DND-41 (cell line): ENCODE measurements around the gene WDPCP.
"Not testable (repeated sequence)": the region's sequence is repeated elsewhere in the genome, so short reads cannot be mapped to it uniquely, and the experiment has no call there.

Source experiments
- ATAC-seq: fragments of 200-7000 bp; cut with Tn5 transposase; 3 replicates; pipeline ENCODE4 v1.9.1; 2021; ENCODE audit warnings: low read depth; ENCODE audit not compliant: insufficient read depth
- DNase-seq: peaks from one replicate; pipeline ENCODE4 v3.0.0-alpha.2; 2020
- H2AFZ ChIP-seq: 2 replicates; pipeline ENCODE4 v1.6.0; 2012; ENCODE audit warnings: low read depth, low read length
- H3K27ac ChIP-seq: 2 replicates; pipeline ENCODE4 v1.5.1; 2012; ENCODE audit warnings: low read length, inconsistent platforms
- H3K27me3 ChIP-seq: fragments of 200-600 bp; sonication (generic); 2 replicates; pipeline ENCODE4 v1.6.0; 2012; ENCODE audit warnings: low read length, mild to moderate bottlenecking, inconsistent platforms; ENCODE audit not compliant: insufficient read depth, poor library complexity
- H3K36me3 ChIP-seq: 2 replicates; pipeline ENCODE4 v1.5.1; 2012; ENCODE audit warnings: low read length, inconsistent platforms; ENCODE audit not compliant: insufficient read depth
- H3K4me1 ChIP-seq: 2 replicates; pipeline ENCODE4 v1.5.1; 2012; ENCODE audit warnings: mild to moderate bottlenecking, low read length; ENCODE audit not compliant: insufficient read depth
- H3K4me2 ChIP-seq: 2 replicates; pipeline ENCODE4 v1.6.0; 2012; ENCODE audit warnings: mild to moderate bottlenecking, moderate library complexity, low read length, inconsistent platforms; ENCODE audit not compliant: insufficient read depth
- H3K4me3 ChIP-seq, 2 experiments: fragments of 200-600 bp in 1 of 2; shearing (Covaris generic) in 1 of 2; 2 replicates each; pipeline ENCODE4 v1.5.1; 2012 to 2016; ENCODE audit warnings: inconsistent platforms in 2 of 2, low read length in 2 of 2, mild to moderate bottlenecking in 2 of 2, low read depth in 1 of 2, moderate library complexity in 1 of 2
- H3K79me2 ChIP-seq: 2 replicates; pipeline ENCODE4 v1.6.0; 2012; ENCODE audit warnings: low read length, inconsistent platforms; ENCODE audit not compliant: insufficient read depth
- H3K9ac ChIP-seq: 2 replicates; pipeline ENCODE4 v1.6.0; 2012; ENCODE audit warnings: low read depth, mild to moderate bottlenecking, inconsistent platforms, low read length, moderate library complexity
- H3K9me3 ChIP-seq: 2 replicates; pipeline ENCODE4 v1.5.1; 2012; ENCODE audit warnings: low read length, moderate library complexity, mild to moderate bottlenecking, inconsistent platforms; ENCODE audit not compliant: insufficient read depth, severe bottlenecking
- H4K20me1 ChIP-seq: 2 replicates; pipeline ENCODE4 v1.6.0; 2012; ENCODE audit warnings: low read length; ENCODE audit not compliant: insufficient read depth
- CTCF ChIP-seq: IDR thresholded peaks from 2 replicates; pipeline ENCODE4 v1.5.1; 2012; ENCODE audit warnings: borderline replicate concordance, low read length, moderate library complexity, mild to moderate bottlenecking; ENCODE audit not compliant: poor library complexity, severe bottlenecking; ENCODE audit errors: extremely low read depth
- EZH2 ChIP-seq: IDR thresholded peaks from 3 replicates; pipeline ENCODE4 v1.6.1; 2012; ENCODE audit warnings: borderline replicate concordance, low read depth, mild to moderate bottlenecking, moderate library complexity, low read length, inconsistent platforms; ENCODE audit not compliant: severe bottlenecking

WDPCP gene

GRCh38 chr2:63628403-63628942 is 40.2 kb upstream of the WDPCP start:
- H3K9me3 ChIP-seq: peaks cover 2% of the 10 kb centered on the region
- H3K27ac ChIP-seq: no peak overlapping the region
- DNase-seq (no peak), ATAC-seq (no peak)
- no peak overlapping the region for H3K4me2 ChIP-seq
- H3K9ac ChIP-seq: no peak overlapping the region
- H3K79me2 ChIP-seq: no peaks in the 10 kb centered on the region
- H3K36me3 ChIP-seq: no peaks in the 10 kb centered on the region
- no peak overlapping the region for H2AFZ ChIP-seq
- H3K27me3 ChIP-seq: no peaks in the 10 kb centered on the region
- no peaks in the 10 kb centered on the region for H3K4me1 ChIP-seq
- H3K4me3 ChIP-seq: no peak overlapping the region
- H4K20me1 ChIP-seq: no peaks in the 10 kb centered on the region
- no peak for TF ChIP-seq EZH2
- TF ChIP-seq CTCF: no peak

- Histone ChIP-seq H3K4me1 (no peaks in the 10 kb centered on the region), H3K27ac (no peak overlapping the region), H3K9ac (no peak overlapping the region), H2AFZ (no peak overlapping the region), H3K79me2 (no peaks in the 10 kb centered on the region), H3K9me3 (peaks cover 2% of the 10 kb centered on the region), H3K27me3 (no peaks in the 10 kb centered on the region), H3K4me2 (no peak overlapping the region), H3K36me3 (no peaks in the 10 kb centered on the region), H3K4me3 (no peak overlapping the region), H4K20me1 (no peaks in the 10 kb centered on the region)
- no peak for DNase-seq
- no peak for ATAC-seq
- TF ChIP-seq EZH2 (no peak), CTCF (no peak)
These were observed 39.6 kb upstream of the WDPCP start for GRCh38 chr2:63627866-63628265.

- DNase-seq, H2AFZ ChIP-seq, H4K20me1 ChIP-seq, H3K27me3 ChIP-seq, H3K9me3 ChIP-seq, ATAC-seq, H3K27ac ChIP-seq, H3K79me2 ChIP-seq, H3K4me2 ChIP-seq, H3K36me3 ChIP-seq, H3K4me3 ChIP-seq, H3K4me1 ChIP-seq, H3K9ac ChIP-seq: not testable (repeated sequence)
These were observed 35.5 kb upstream of the WDPCP start for GRCh38 chr2:63623763-63624162.

- H3K9ac ChIP-seq: no peak overlapping the region
- no peak overlapping the region for H3K4me2 ChIP-seq
- DNase-seq: no peak
- H3K36me3 ChIP-seq: no peaks in the 10 kb centered on the region
- no peak overlapping the region for H3K4me3 ChIP-seq
- no peak overlapping the region for H3K27ac ChIP-seq
- ATAC-seq: no peak
- H3K9me3 ChIP-seq: no peaks in the 10 kb centered on the region
- no peaks in the 10 kb centered on the region for H3K4me1 ChIP-seq
- TF ChIP-seq EZH2 (no peak), CTCF (no peak)
- H4K20me1 ChIP-seq: no peaks in the 10 kb centered on the region
- H2AFZ ChIP-seq: no peak overlapping the region
- no peaks in the 10 kb centered on the region for H3K27me3 ChIP-seq
- no peaks in the 10 kb centered on the region for H3K79me2 ChIP-seq
These were observed 34.5 kb upstream of the WDPCP start for GRCh38 chr2:63622751-63623150.
